Choroid plexus epithelial cell (primary cell): ENCODE results near the gene ACVR1B.

Experiments
- DNase-seq: peaks from one replicate; pipeline ENCODE4 v3.0.0-alpha.2; 2010; ENCODE audit warnings: low read depth
- H3K4me3 ChIP-seq: 2 replicates; pipeline ENCODE4 v1.5.1; 2011; ENCODE audit warnings: low read depth, mild to moderate bottlenecking, control low read depth, low read length, moderate library complexity
- CTCF ChIP-seq: conservative IDR thresholded peaks from 2 replicates; pipeline ENCODE4 v1.5.1; 2011; ENCODE audit warnings: low read depth, mild to moderate bottlenecking, control low read depth, inconsistent platforms, low read length, moderate library complexity

The ACVR1B gene

GRCh38 chr12:52023182-52023975 is 71.9 kb downstream of the ACVR1B start:
- TF ChIP-seq CTCF: peak; percentile 72
- peak; percentile 70 for DNase-seq
- H3K4me3 ChIP-seq: peak overlapping the region; percentile 56

- no peak for DNase-seq
- H3K4me3 ChIP-seq: peak overlapping the region; percentile 56
- no peak for TF ChIP-seq CTCF
Measured at GRCh38 chr12:52023976-52024688, 72.6 kb downstream of the ACVR1B start.

- no peak for TF ChIP-seq CTCF
- DNase-seq: peak; percentile 44
- H3K4me3 ChIP-seq: no peak overlapping the region
Measured at GRCh38 chr12:52024845-52025230, 73.3 kb downstream of the ACVR1B start.

GRCh38 chr12:52026263-52026662 is 74.8 kb downstream of the ACVR1B start:
- no peak overlapping the region for H3K4me3 ChIP-seq
- DNase-seq: no peak

GRCh38 chr12:52027085-52027843 is 75.8 kb downstream of the ACVR1B start:
- no peak for DNase-seq
- no peak for TF ChIP-seq CTCF
- H3K4me3 ChIP-seq: no peak overlapping the region

More at GRCh38 chr12:52026263-52026662, 74.8 kb downstream of the ACVR1B start:
- TF ChIP-seq CTCF: no peak

- peak; percentile 92 for DNase-seq
- no peak for TF ChIP-seq CTCF
- no peak overlapping the region for H3K4me3 ChIP-seq
Measured at GRCh38 chr12:52029685-52030084, 78.2 kb downstream of the ACVR1B start.
